Stomach (tissue), 9 donors: Measurements from ENCODE around the gene BAZ1A. TPM values are rescaled to one million over a fixed set of nuclear protein-coding genes. Genes with fewer than 3 reads are reported as not detected.
A peak's percentile ranks its signal among the peaks of the same experiment; 100 is the strongest.

Experiments used
- DNase-seq, 2 donors: peaks; one replicate each; pipeline versions ENCODE4 v3.0.0 to v3.0.0-alpha.2; 2013 to 2019
- H3K27ac ChIP-seq, 5 donors: fragments of 200-600 bp in 4 of 5; sonication (generic) in 4 of 5; one replicate each; pipeline ENCODE4 v1.5.1; 2013 to 2019; ENCODE audit warnings: mild to moderate bottlenecking in 1 of 5, moderate library complexity in 1 of 5
- H3K27me3 ChIP-seq, 3 donors: fragments of 200-600 bp; sonication (generic); one replicate each; pipeline ENCODE4 v1.5.1; 2017 to 2019; ENCODE audit warnings: mixed run types in 1 of 3
- H3K36me3 ChIP-seq, 4 donors: fragments of 200-600 bp; sonication (generic); 1 replicate in 3 of 4; 2 replicates in 1 of 4; pipeline ENCODE4 v1.5.1; 2016 to 2019
- H3K4me1 ChIP-seq, 4 donors: fragments of 200-600 bp; sonication (generic); one replicate each; pipeline ENCODE4 v1.5.1; 2016 to 2019
- H3K4me3 ChIP-seq, 4 donors: fragments of 200-600 bp; sonication (generic) in 3 of 4; one replicate each; pipeline ENCODE4 v1.5.1; 2016 to 2019; ENCODE audit warnings: mild to moderate bottlenecking in 1 of 4
- H3K9me3 ChIP-seq, 4 donors: fragments of 200-600 bp; sonication (generic); one replicate each; pipeline ENCODE4 v1.5.1; 2016 to 2019
- EP300 ChIP-seq: sonication (generic); formaldehyde crosslinking; IDR thresholded peaks from one replicate; pipeline ENCODE4 v1.6.1; 2017; ENCODE audit warnings: antibody characterized with exemption
- POLR2A ChIP-seq, 4 donors: fragments of 450-650 bp; IDR thresholded peaks; one replicate each; pipeline ENCODE4 v1.6.1; 2016; ENCODE audit warnings: antibody characterized with exemption in 4 of 4, control low read depth in 2 of 4, mild to moderate bottlenecking in 1 of 4, moderate library complexity in 1 of 4
- POLR2AphosphoS5 ChIP-seq, 3 donors: sonication (generic); formaldehyde crosslinking; IDR thresholded peaks; one replicate each; pipeline ENCODE4 v1.6.1; 2016; ENCODE audit warnings: antibody characterized with exemption in 3 of 3
- WGBS, 5 donors: extraction: QIAGEN DNeasy Blood & Tissue Kit in 3 of 5; methylation state at CpG; one replicate each; pipeline versions ENCODE4 v1.1.5 to v1.1.7; 2013 to 2018; 5-methylcytosine and 5-hydroxymethylcytosine counted together
- intact Hi-C: fragments of 100-400 bp; cut with DNase I; formaldehyde crosslinking; loops from one replicate; pipeline ENCODE4 v1.15.1; 2023; ENCODE audit warnings: low total_unique reads
- polyA plus RNA-seq, 3 donors: library from polyadenylated mRNA; stranded (reverse); fragments of 200-250 nt; gene quantifications; one replicate each; pipeline ENCODE4 v1.2.3, GENCODE V29; 2013
- small RNA-seq, 4 donors: library from RNA; depleted of rRNA; stranded (forward); fragments of <200 nt; gene quantifications; one replicate each; pipeline ENCODE3, GENCODE V24; 2016
- total RNA-seq, 5 donors: library from RNA; depleted of rRNA; stranded (reverse); fragments of >200 nt; gene quantifications; one replicate each; pipeline versions ENCODE4 v1.1.0 to v1.2.3, GENCODE V29; 2014 to 2016
- TF ChIP-seq, protein P1 (sequence below), 7 experiments: fragments of 450-650 bp in 4 of 7; fragments of 200-600 bp in 3 of 7; sonication (generic) in 3 of 7; IDR thresholded peaks; one replicate each; pipeline ENCODE4 v1.5.1; 2016 to 2019; ENCODE audit warnings: antibody characterized with exemption in 7 of 7, control low read depth in 2 of 7, mild to moderate bottlenecking in 1 of 7
- donor health status: healthy with polysubstance abuse.
- donor health status: Bipolar disorder and iron deficiency.
- donor health status: healthy.

BAZ1A gene
- total and polyA plus RNA-seq, 8 donors: 13.3 to 110 (median 31.6) TPM

- H3K36me3 ChIP-seq: peaks cover 0 to 9% (median 7%) of the 10 kb centered on the region in 4 donors
- H3K27me3 ChIP-seq: no peaks in the 10 kb centered on the region
- peak overlapping the region in 4 of 5 donors; percentile 56 to 99 (median 97) for H3K27ac ChIP-seq
- 26 to 48% (median 29%) methylated on average over 2 of the region's 2 CpGs for WGBS, 5 donors
- TF ChIP-seq, protein P1, sequence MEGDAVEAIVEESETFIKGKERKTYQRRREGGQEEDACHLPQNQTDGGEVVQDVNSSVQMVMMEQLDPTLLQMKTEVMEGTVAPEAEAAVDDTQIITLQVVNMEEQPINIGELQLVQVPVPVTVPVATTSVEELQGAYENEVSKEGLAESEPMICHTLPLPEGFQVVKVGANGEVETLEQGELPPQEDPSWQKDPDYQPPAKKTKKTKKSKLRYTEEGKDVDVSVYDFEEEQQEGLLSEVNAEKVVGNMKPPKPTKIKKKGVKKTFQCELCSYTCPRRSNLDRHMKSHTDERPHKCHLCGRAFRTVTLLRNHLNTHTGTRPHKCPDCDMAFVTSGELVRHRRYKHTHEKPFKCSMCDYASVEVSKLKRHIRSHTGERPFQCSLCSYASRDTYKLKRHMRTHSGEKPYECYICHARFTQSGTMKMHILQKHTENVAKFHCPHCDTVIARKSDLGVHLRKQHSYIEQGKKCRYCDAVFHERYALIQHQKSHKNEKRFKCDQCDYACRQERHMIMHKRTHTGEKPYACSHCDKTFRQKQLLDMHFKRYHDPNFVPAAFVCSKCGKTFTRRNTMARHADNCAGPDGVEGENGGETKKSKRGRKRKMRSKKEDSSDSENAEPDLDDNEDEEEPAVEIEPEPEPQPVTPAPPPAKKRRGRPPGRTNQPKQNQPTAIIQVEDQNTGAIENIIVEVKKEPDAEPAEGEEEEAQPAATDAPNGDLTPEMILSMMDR (IDR thresholded peaks at IDR 0.05): no peak
- TF ChIP-seq EP300 (no peak), POLR2AphosphoS5 (IDR thresholded peaks at IDR 0.05) (no peak), POLR2A (IDR thresholded peaks at IDR 0.05) (no peak)
- H3K4me3 ChIP-seq: peak overlapping the region in 1 of 4 donors; percentile 4
- H3K4me1 ChIP-seq: peaks cover 0 to 60% (median 45%) of the 10 kb centered on the region in 4 donors
- intact Hi-C loops: no loop called here
- no peak for DNase-seq
- H3K9me3 ChIP-seq: no peaks in the 10 kb centered on the region
Observed at GRCh38 chr14:34710744-34711143, 164.4 kb downstream of the BAZ1A start.

DNA sequence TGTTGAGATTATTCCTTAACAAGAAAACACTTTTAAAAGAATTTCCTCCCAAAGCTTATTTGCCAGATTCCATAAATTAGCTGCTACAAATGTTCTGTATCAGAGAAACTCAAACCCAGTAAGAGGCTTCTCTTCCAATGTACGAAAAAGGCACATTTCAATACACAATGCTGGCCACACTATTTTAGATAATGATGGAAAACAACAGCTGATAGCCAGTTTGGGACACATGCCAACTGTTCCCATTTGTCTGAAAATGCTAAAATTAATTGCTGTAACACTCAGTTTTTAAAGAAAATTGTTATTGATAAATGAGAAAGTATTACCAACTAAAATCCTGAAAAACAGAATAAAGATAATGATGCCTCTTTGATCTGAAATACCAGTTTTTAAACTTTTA lies 165.2 kb downstream of the BAZ1A start:
- WGBS, 5 donors: 15 to 47% (median 25%) methylated on average over 1 of the region's 1 CpG
- H3K9me3 ChIP-seq: no peaks in the 10 kb centered on the region
- TF ChIP-seq, protein P1 (IDR thresholded peaks at IDR 0.05): no peak
- TF ChIP-seq POLR2A (IDR thresholded peaks at IDR 0.05) (no peak), POLR2AphosphoS5 (IDR thresholded peaks at IDR 0.05) (no peak), EP300 (no peak)
- H3K4me1 ChIP-seq: peaks cover 0 to 52% (median 41%) of the 10 kb centered on the region in 4 donors
- no peaks in the 10 kb centered on the region for H3K27me3 ChIP-seq
- no peak overlapping the region for H3K4me3 ChIP-seq
- H3K36me3 ChIP-seq: peaks cover 0 to 9% (median 7%) of the 10 kb centered on the region in 4 donors
- intact Hi-C loops: no loop called here
- H3K27ac ChIP-seq: peak overlapping the region in 4 of 5 donors; percentile 56 to 99 (median 97)
- no peak for DNase-seq

DNA sequence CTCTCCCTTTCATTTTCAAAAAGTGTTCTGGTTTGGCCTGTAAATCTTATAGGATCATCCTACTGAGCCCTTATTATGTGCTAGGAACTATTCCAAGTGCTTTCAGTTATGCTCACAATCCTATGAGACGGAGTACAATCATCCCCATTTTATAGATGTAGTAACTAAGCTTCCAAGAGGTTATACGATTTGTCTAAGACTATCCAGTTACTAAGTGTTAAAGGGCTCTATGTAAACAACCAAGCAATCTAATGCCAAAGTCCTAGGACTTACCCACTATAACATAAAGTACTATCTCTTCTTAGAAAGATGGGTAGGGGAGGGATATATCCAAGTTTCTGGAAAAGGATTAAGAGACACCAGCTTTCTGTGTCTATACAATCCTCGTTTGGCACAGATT lies 167.4 kb downstream of the BAZ1A start:
- no peak for DNase-seq
- Histone ChIP-seq H3K36me3 (peaks cover 0 to 9% (median 7%) of the 10 kb centered on the region in 4 donors), H3K9me3 (no peaks in the 10 kb centered on the region), H3K27ac (peak overlapping the region in 2 of 5 donors; percentile 31 to 99), H3K4me3 (no peak overlapping the region), H3K4me1 (peaks cover 0 to 40% (median 33%) of the 10 kb centered on the region in 4 donors), H3K27me3 (no peaks in the 10 kb centered on the region)
- intact Hi-C loops: no loop called here
- WGBS, 5 donors: 79 to 83% (median 81%) methylated on average over 3 of the region's 3 CpGs
- TF ChIP-seq, protein P1 (IDR thresholded peaks at IDR 0.05): no peak
- TF ChIP-seq POLR2A (IDR thresholded peaks at IDR 0.05): no peak

Small RNAs within 50 kb of the gene (small RNA-seq; reads per million reads assigned to genes)
- gene AL121603.1: 0 reads per million in 4 donors
- gene RNU7-41P: 0 reads per million in 4 donors

Other genes with a start within 250 kb of the BAZ1A start
- 100 to 1,000 TPM in 1 of 5 donors, 10 to 100 TPM in 4; 30.6 to 124 (median 42.0) TPM for gene SNX6, start 245.2 kb downstream of the BAZ1A start, total RNA-seq
- gene SNX6, start 245.2 kb downstream of the BAZ1A start, polyA plus RNA-seq: 10 to 100 TPM; 23.7 to 60.2 (median 53.6) TPM
- 100 to 1,000 TPM in 3 of 5 donors, 10 to 100 TPM in 2; 42.6 to 214 (median 136) TPM for gene CFL2, start 160.8 kb downstream of the BAZ1A start, total RNA-seq
- gene CFL2, start 160.8 kb downstream of the BAZ1A start, polyA plus RNA-seq: 10 to 100 TPM; 22.0 to 28.6 (median 26.1) TPM
- gene SRP54, start 107.6 kb upstream of the BAZ1A start, total RNA-seq: 100 to 1,000 TPM in 1 of 5 donors, 10 to 100 TPM in 4; 12.9 to 111 (median 20.0) TPM
- gene SRP54, start 107.6 kb upstream of the BAZ1A start, polyA plus RNA-seq: 10 to 100 TPM; 19.9 to 32.8 (median 27.4) TPM
- 100 to 1,000 TPM in 1 of 5 donors, 10 to 100 TPM in 4; 13.8 to 300 (median 36.6) TPM for gene FAM177A1, start 170.9 kb upstream of the BAZ1A start, total RNA-seq
- 10 to 100 TPM; 44.5 to 53.5 (median 50.6) TPM for gene FAM177A1, start 170.9 kb upstream of the BAZ1A start, polyA plus RNA-seq
- gene PPP2R3C, start 246.6 kb upstream of the BAZ1A start, total RNA-seq: 10 to 100 TPM; 15.6 to 53.7 (median 21.0) TPM
- 10 to 100 TPM; 24.2 to 47.4 (median 25.1) TPM for gene PPP2R3C, start 246.6 kb upstream of the BAZ1A start, polyA plus RNA-seq
- 10 to 100 TPM; 36.9 to 79.0 (median 52.1) TPM for gene PRORP, start 247.2 kb upstream of the BAZ1A start, total RNA-seq
- 10 to 100 TPM in 1 of 3 donors, 1 to 10 TPM in 2; 6.6 to 13.8 (median 9.1) TPM for gene PRORP, start 247.2 kb upstream of the BAZ1A start, polyA plus RNA-seq